ENCODE results near the gene PGP. TPM values are rescaled to one million over a fixed set of nuclear protein-coding genes. Genes with fewer than 3 reads are reported as not detected.

Gene PGP
- total RNA-seq, 2 donors from 2014 or later = 9.1 to 19.5 TPM

GRCh38 chr16:2188395-2188794 is 26.2 kb downstream of the PGP start:
- Histone ChIP-seq H3K9me3 (no peaks in the 10 kb centered on the region), H3K27ac (no peak overlapping the region), H3K4me3 (no peak overlapping the region), H3K4me1 (ENCODE audit: control insufficient read depth in 1 of 2, low read depth in 2 of 2) (no peaks in the 10 kb centered on the region), H3K36me3 (no peaks in the 10 kb centered on the region), H3K27me3 (replicated peaks; ENCODE audit: insufficient read depth) (no peaks in the 10 kb centered on the region)
- DNase-seq (ENCODE audit: low spot score) (no peak), ATAC-seq (ENCODE audit: insufficient number of reproducible peaks, low FRiP score, low read depth) (no peak)
- TF ChIP-seq CTCF (IDR thresholded peaks at IDR 0.05) = no peak

- H3K4me1 ChIP-seq (ENCODE audit: control insufficient read depth in 1 of 2, low read depth in 2 of 2) = no peaks in the 10 kb centered on the region
- no peak for TF ChIP-seq CTCF (IDR thresholded peaks at IDR 0.05)
- H3K4me3 ChIP-seq = no peak overlapping the region
- H3K36me3 ChIP-seq = no peaks in the 10 kb centered on the region
- no peaks in the 10 kb centered on the region for H3K27me3 ChIP-seq (replicated peaks; ENCODE audit: insufficient read depth)
- ATAC-seq (ENCODE audit: insufficient number of reproducible peaks, low FRiP score, low read depth) (no peak), DNase-seq (ENCODE audit: low spot score) (no peak)
- no peak overlapping the region for H3K27ac ChIP-seq
- no peaks in the 10 kb centered on the region for H3K9me3 ChIP-seq
Observed at GRCh38 chr16:2187212-2187611, 27.4 kb downstream of the PGP start.

GRCh38 chr16:2186505-2186904 is 28.1 kb downstream of the PGP start:
- Histone ChIP-seq H3K4me3 (no peak overlapping the region), H3K27ac (no peak overlapping the region), H3K36me3 (no peaks in the 10 kb centered on the region), H3K4me1 (ENCODE audit: control insufficient read depth in 1 of 2, low read depth in 2 of 2) (no peaks in the 10 kb centered on the region), H3K9me3 (no peaks in the 10 kb centered on the region), H3K27me3 (replicated peaks; ENCODE audit: insufficient read depth) (no peaks in the 10 kb centered on the region)
- ATAC-seq (ENCODE audit: insufficient number of reproducible peaks, low FRiP score, low read depth) (no peak), DNase-seq (ENCODE audit: low spot score) (no peak)
- no peak for TF ChIP-seq CTCF (IDR thresholded peaks at IDR 0.05)

- Histone ChIP-seq H3K27me3 (replicated peaks; ENCODE audit: insufficient read depth) (no peaks in the 10 kb centered on the region), H3K4me3 (no peak overlapping the region), H3K4me1 (ENCODE audit: control insufficient read depth in 1 of 2, low read depth in 2 of 2) (no peaks in the 10 kb centered on the region), H3K9me3 (no peaks in the 10 kb centered on the region), H3K27ac (no peak overlapping the region), H3K36me3 (no peaks in the 10 kb centered on the region)
- no peak for TF ChIP-seq CTCF (IDR thresholded peaks at IDR 0.05)
- DNase-seq (ENCODE audit: low spot score) = no peak
- ATAC-seq (ENCODE audit: insufficient number of reproducible peaks, low FRiP score, low read depth) = no peak
Observed at GRCh38 chr16:2186064-2186463, 28.6 kb downstream of the PGP start.

GRCh38 chr16:2184962-2185361 is 29.7 kb downstream of the PGP start:
- DNase-seq (ENCODE audit: low spot score) (no peak), ATAC-seq (ENCODE audit: insufficient number of reproducible peaks, low FRiP score, low read depth) (no peak)
- Histone ChIP-seq H3K36me3 (no peaks in the 10 kb centered on the region), H3K27me3 (replicated peaks; ENCODE audit: insufficient read depth) (no peaks in the 10 kb centered on the region), H3K4me1 (ENCODE audit: control insufficient read depth in 1 of 2, low read depth in 2 of 2) (no peaks in the 10 kb centered on the region), H3K4me3 (no peak overlapping the region), H3K9me3 (no peaks in the 10 kb centered on the region), H3K27ac (no peak overlapping the region)
- TF ChIP-seq CTCF (IDR thresholded peaks at IDR 0.05) = no peak
